H9 (cell line): ENCODE results near the gene MAP3K5. TPM values are rescaled to one million over a fixed set of nuclear protein-coding genes. Genes with fewer than 3 reads are reported as not detected.

Experiments used
- DNase-seq: peaks from one replicate; pipeline ENCODE4 v3.0.0-alpha.2; 2017
- H2AFZ ChIP-seq: one replicate; pipeline ENCODE4 v1.6.1; 2013; ENCODE audit warnings: mild to moderate bottlenecking, low read length, control low read depth, moderate library complexity
- H2AK5ac ChIP-seq: 2 replicates; pipeline ENCODE4 v1.6.1; 2013; ENCODE audit warnings: low read length, control low read depth, mixed read lengths; ENCODE audit not compliant: insufficient read length
- H2BK120ac ChIP-seq: one replicate; pipeline ENCODE4 v1.6.1; 2013; ENCODE audit warnings: low read depth, mild to moderate bottlenecking, low read length, control low read depth, inconsistent platforms; ENCODE audit not compliant: poor library complexity, severe bottlenecking
- H2BK12ac ChIP-seq: 2 replicates; pipeline ENCODE4 v1.6.1; 2013; ENCODE audit warnings: low read length, control low read depth, mixed read lengths, low read depth; ENCODE audit not compliant: insufficient read length
- H2BK15ac ChIP-seq: 2 replicates; pipeline ENCODE4 v1.6.1; 2013; ENCODE audit warnings: low read depth, low read length, control low read depth
- H2BK20ac ChIP-seq: one replicate; pipeline ENCODE4 v1.6.1; 2013; ENCODE audit warnings: low read depth, mild to moderate bottlenecking, low read length, control low read depth, inconsistent platforms; ENCODE audit not compliant: poor library complexity, severe bottlenecking
- H2BK5ac ChIP-seq: 2 replicates; pipeline ENCODE4 v1.6.1; 2013; ENCODE audit warnings: low read length, control low read depth, mixed read lengths; ENCODE audit not compliant: insufficient read length
- H3K14ac ChIP-seq: 2 replicates; pipeline ENCODE4 v1.6.1; 2013; ENCODE audit warnings: low read length, control low read depth; ENCODE audit not compliant: insufficient read depth
- H3K18ac ChIP-seq: 2 replicates; pipeline ENCODE4 v1.6.1; 2013; ENCODE audit warnings: low read depth, mild to moderate bottlenecking, mixed read lengths, low read length, control low read depth; ENCODE audit not compliant: insufficient read length
- H3K23ac ChIP-seq: 2 replicates; pipeline ENCODE4 v1.6.1; 2013; ENCODE audit warnings: low read length, control low read depth, mixed read lengths, low read depth; ENCODE audit not compliant: insufficient read length
- H3K23me2 ChIP-seq: 2 replicates; pipeline ENCODE4 v1.6.1; 2013; ENCODE audit warnings: low read depth, mild to moderate bottlenecking, mixed read lengths, low read length, control low read depth; ENCODE audit not compliant: insufficient read length, poor library complexity, severe bottlenecking
- H3K27ac ChIP-seq: 2 replicates; pipeline ENCODE4 v1.5.1; 2013; ENCODE audit warnings: low read length, control low read depth, mixed read lengths, low read depth; ENCODE audit not compliant: insufficient read length
- H3K27me3 ChIP-seq: 2 replicates; pipeline ENCODE4 v1.6.1; 2013; ENCODE audit warnings: low read length, control low read depth, inconsistent platforms; ENCODE audit not compliant: insufficient read depth
- H3K4ac ChIP-seq: 2 replicates; pipeline ENCODE4 v1.6.1; 2013; ENCODE audit warnings: low read depth, mild to moderate bottlenecking, control low read depth, inconsistent platforms, low read length, moderate library complexity
- H3K4me1 ChIP-seq: 2 replicates; pipeline ENCODE4 v1.6.1; 2013; ENCODE audit warnings: low read length, control low read depth, inconsistent platforms; ENCODE audit not compliant: insufficient read depth
- H3K4me2 ChIP-seq: 2 replicates; pipeline ENCODE4 v1.6.1; 2013; ENCODE audit warnings: low read length, control low read depth, mixed read lengths; ENCODE audit not compliant: insufficient read length, insufficient read depth
- H3K56ac ChIP-seq: 2 replicates; pipeline ENCODE4 v1.6.1; 2013; ENCODE audit warnings: low read depth, mild to moderate bottlenecking, mixed read lengths, low read length, control low read depth; ENCODE audit not compliant: insufficient read length
- H3K79me1 ChIP-seq: 2 replicates; pipeline ENCODE4 v1.6.1; 2013; ENCODE audit warnings: low read depth, mild to moderate bottlenecking, moderate library complexity, low read length, control low read depth, inconsistent platforms; ENCODE audit not compliant: insufficient read depth, poor library complexity, severe bottlenecking
- H3K79me2 ChIP-seq: 2 replicates; pipeline ENCODE4 v1.6.1; 2013; ENCODE audit warnings: low read length, control low read depth, inconsistent platforms; ENCODE audit not compliant: insufficient read depth
- H3K9ac ChIP-seq: 2 replicates; pipeline ENCODE4 v1.6.1; 2013; ENCODE audit warnings: low read length, control low read depth, mixed read lengths; ENCODE audit not compliant: insufficient read length; ENCODE audit errors: extremely low read depth
- H3K9me3 ChIP-seq: one replicate; pipeline ENCODE4 v1.6.1; 2013; ENCODE audit warnings: low read depth, low read length, inconsistent platforms; ENCODE audit not compliant: control insufficient read depth
- H3T11ph ChIP-seq: one replicate; pipeline ENCODE4 v1.6.1; 2013; ENCODE audit warnings: mild to moderate bottlenecking, low read length, control low read depth, inconsistent platforms
- H4K20me1 ChIP-seq: one replicate; pipeline ENCODE4 v1.6.1; 2013; ENCODE audit not compliant: control insufficient read depth, insufficient read length, insufficient read depth
- H4K5ac ChIP-seq: 2 replicates; pipeline ENCODE4 v1.6.1; 2013; ENCODE audit warnings: low read depth, mild to moderate bottlenecking, mixed read lengths, low read length, control low read depth; ENCODE audit not compliant: insufficient read length
- H4K8ac ChIP-seq: replicated peaks from 2 replicates; pipeline ENCODE4 v1.6.1; 2013; ENCODE audit warnings: low read length, control low read depth, mixed read lengths, low read depth; ENCODE audit not compliant: insufficient read length
- H4K91ac ChIP-seq: 2 replicates; pipeline ENCODE4 v1.6.1; 2013; ENCODE audit warnings: low read depth, mild to moderate bottlenecking, moderate library complexity, mixed read lengths, low read length, control low read depth; ENCODE audit not compliant: insufficient read length
- H3K27ac Mint-ChIP-seq, 3 experiments: 2 replicates in 2 of 3; 3 replicates in 1 of 3; pipeline ENCODE4 v1.8.0; 2020 to 2021; ENCODE audit warnings: mixed read lengths in 3 of 3, mild to moderate bottlenecking in 1 of 3, moderate library complexity in 1 of 3
- H3K27me3 Mint-ChIP-seq: 2 replicates; pipeline ENCODE4 v1.8.0; 2021; ENCODE audit warnings: low read depth, mild to moderate bottlenecking, moderate library complexity, mixed read lengths
- H3K36me3 Mint-ChIP-seq, 3 experiments: 2 replicates in 2 of 3; 3 replicates in 1 of 3; pipeline ENCODE4 v1.8.0; 2020 to 2021; ENCODE audit warnings: low read depth in 3 of 3, mixed read lengths in 3 of 3; ENCODE audit not compliant: insufficient read depth in 1 of 3
- H3K4me1 Mint-ChIP-seq, 2 experiments: 2 replicates each; pipeline ENCODE4 v1.8.0; 2020; ENCODE audit warnings: mixed read lengths in 2 of 2
- H3K4me3 Mint-ChIP-seq, 2 experiments: 2 replicates in 1 of 2; 3 replicates in 1 of 2; pipeline ENCODE4 v1.8.0; 2020 to 2021; ENCODE audit warnings: mild to moderate bottlenecking in 2 of 2, mixed read lengths in 2 of 2, moderate library complexity in 1 of 2
- H3K9me3 Mint-ChIP-seq, 2 experiments: 2 replicates in 1 of 2; 3 replicates in 1 of 2; pipeline ENCODE4 v1.8.0; 2020; ENCODE audit warnings: mild to moderate bottlenecking in 2 of 2, mixed read lengths in 2 of 2, moderate library complexity in 1 of 2
- CTCF ChIP-seq: fragments of 200-600 bp; sonication (generic); conservative IDR thresholded peaks from 3 replicates; pipeline ENCODE4 v1.8.0; 2021; ENCODE audit warnings: antibody characterized with exemption, mild to moderate bottlenecking
- WGBS: extraction: QIAGEN DNeasy Blood & Tissue Kit; methylation state at CpG from one replicate; pipeline ENCODE4 v1.1.7; 2013; ENCODE audit warnings: missing lambda C conversion rate, low lambda C conversion rate, mixed read lengths; ENCODE audit not compliant: insufficient read length; ENCODE audit errors: extremely low coverage; 5-methylcytosine and 5-hydroxymethylcytosine counted together
- total RNA-seq: library from RNA; stranded (reverse); gene quantifications from 2 replicates; pipeline ENCODE4 v1.2.1, GENCODE V29; 2021

MAP3K5 gene
- total RNA-seq, 1 experiment from 2014 or later: 1.6 TPM

GRCh38 chr6:136517582-136517981 lies 274.7 kb downstream of the MAP3K5 start:
- TF ChIP-seq CTCF: no peak
- Histone ChIP-seq H2BK120ac (no peak overlapping the region), H3K9ac (no peak overlapping the region), H2BK5ac (no peak overlapping the region), H2BK15ac (no peak overlapping the region), H3K27me3 (no peaks in the 10 kb centered on the region), H4K5ac (no peak overlapping the region), H2BK20ac (no peak overlapping the region), H2BK12ac (no peak overlapping the region), H3K18ac (no peak overlapping the region), H4K20me1 (no peaks in the 10 kb centered on the region), H3K27ac (no peak overlapping the region), H3K56ac (no peak overlapping the region), H3K4ac (no peak overlapping the region), H3K4me2 (no peak overlapping the region), H4K8ac (no peak overlapping the region), H3K9me3 (no peaks in the 10 kb centered on the region), H3K23me2 (no peaks in the 10 kb centered on the region), H2AK5ac (no peak overlapping the region), H3K14ac (no peak overlapping the region), H4K91ac (no peak overlapping the region), H3K4me1 (peaks cover 4% of the 10 kb centered on the region; the same call in 1 of the 2 replicates), H3K23ac (no peak overlapping the region), H3K79me1 (peaks cover 6% of the 10 kb centered on the region), H3K79me2 (peaks cover 2% of the 10 kb centered on the region; the same call in 1 of the 2 replicates), H2AFZ (no peak overlapping the region), H3T11ph (no peak overlapping the region)
- WGBS: no CpG with 5 or more reads among the region's 3 CpGs
- Mint-ChIP-seq H3K36me3 (peaks cover 13 to 30% (median 15%) of the 10 kb centered on the region in 3 experiments; a peak in 6 of 7 replicates), H3K9me3 (no peaks in the 10 kb centered on the region; a peak in 1 of 5 replicates), H3K4me3 (no peak overlapping the region), H3K27ac (no peak overlapping the region; a peak in 1 of 7 replicates), H3K4me1 (peaks cover 18 to 30% of the 10 kb centered on the region in 2 experiments), H3K27me3 (no peaks in the 10 kb centered on the region)
- DNase-seq: no peak
